SKM-1 (cell line): Measurements from ENCODE around the gene RASD2.

Source experiments
- DNase-seq: peaks from one replicate; lab custom pipeline; 2025; ENCODE audit not compliant: unreplicated experiment; lab: John Stamatoyannopoulos, UW

RASD2 gene

GRCh38 chr22:35517769-35518530, 22.7 kb upstream of the RASD2 start:
- DNase-seq = no peak

DNA sequence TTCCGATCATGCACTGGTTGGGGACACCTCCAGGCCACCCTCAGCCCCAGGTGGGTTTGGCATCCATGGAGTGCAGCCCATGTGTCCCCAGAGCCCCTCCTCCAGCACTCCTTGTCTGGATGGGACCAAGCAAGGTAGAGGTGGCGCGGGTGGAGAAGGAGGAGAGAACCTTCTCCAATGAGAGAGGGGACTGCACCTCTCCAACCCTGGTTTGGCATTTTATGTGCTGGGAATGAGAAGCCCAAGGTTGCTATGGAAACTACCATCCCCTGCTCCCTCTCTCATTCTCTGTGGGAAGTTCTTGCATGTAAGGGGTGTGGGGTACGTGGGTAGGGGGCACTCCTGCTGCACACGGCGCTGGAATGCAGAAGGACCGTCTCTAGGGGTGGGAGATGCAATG, 21.8 kb upstream of the RASD2 start:
- no peak for DNase-seq

DNA sequence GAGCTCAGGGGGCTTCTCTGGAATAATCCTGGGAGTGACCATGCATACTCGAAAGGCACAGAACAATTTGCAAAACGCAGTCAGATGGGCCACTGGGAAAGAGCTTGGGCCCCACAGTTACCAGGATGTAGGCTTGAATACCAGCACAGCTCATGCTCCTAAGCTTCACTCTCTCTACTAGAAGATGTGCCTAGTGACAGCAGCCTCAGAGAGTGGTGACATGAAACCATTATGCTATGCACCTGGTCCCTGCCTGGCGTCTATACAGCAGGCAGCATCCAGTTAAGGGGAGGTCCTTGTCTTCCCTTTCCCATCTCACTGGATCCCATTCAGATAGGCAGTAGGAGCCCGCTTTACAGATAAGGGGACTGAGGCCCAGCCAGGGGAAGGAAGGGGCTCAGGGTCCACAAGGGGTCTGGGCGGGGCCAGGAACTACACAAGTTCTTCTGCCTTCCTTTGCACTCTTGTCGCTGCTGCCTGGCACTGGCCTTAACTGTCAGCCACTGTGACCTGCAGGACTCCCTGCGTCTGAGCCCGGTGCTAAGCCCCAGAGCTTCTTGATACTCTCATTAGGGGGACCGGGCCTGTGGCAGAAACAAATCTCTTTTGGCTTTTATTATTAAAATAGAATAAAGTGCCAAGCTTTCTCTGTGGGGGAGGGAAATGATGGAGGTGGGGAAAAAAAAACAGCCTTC, 21.2 kb upstream of the RASD2 start:
- no peak for DNase-seq

DNA sequence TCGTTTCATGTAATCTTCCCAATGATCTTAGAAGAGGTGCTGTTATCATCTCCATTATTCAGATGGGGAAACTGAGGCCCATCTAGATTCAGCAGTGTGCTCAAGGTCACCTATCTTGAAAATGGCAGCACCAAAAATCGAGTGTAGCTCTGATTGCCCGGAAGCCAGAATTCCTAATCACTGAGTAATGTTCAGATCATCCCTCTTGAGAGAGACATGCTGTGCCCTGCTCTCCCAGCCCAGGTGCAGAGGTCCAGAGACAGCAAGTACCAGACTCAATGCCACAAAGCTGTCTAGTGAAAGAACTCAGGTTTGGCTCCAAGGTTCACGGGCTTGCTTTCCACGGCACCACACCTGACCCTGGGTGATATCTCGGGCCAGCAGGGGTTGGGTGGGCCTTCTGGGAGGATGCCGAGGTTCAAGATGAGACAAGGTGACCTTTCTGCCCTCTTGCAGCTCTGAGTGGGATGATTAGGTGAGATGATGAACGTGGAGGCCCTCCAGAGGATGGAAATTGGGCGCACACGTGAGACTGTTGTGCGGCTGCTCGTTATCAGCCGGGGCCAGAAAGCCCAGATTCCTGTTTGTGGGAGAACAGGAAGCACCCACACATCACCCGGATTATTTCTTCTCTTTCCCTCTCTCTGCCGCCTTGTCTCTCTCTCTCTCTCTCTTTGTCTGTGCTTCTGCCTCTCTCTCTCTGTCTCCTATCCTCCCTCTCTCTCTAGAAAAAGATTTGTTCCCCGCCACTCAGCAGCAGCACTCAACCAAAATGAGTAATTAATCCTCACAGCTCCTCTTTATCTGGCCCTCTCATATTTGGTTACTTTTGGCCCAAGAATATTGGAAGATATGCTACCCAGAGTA, 19.0 kb upstream of the RASD2 start:
- no peak for DNase-seq

DNA sequence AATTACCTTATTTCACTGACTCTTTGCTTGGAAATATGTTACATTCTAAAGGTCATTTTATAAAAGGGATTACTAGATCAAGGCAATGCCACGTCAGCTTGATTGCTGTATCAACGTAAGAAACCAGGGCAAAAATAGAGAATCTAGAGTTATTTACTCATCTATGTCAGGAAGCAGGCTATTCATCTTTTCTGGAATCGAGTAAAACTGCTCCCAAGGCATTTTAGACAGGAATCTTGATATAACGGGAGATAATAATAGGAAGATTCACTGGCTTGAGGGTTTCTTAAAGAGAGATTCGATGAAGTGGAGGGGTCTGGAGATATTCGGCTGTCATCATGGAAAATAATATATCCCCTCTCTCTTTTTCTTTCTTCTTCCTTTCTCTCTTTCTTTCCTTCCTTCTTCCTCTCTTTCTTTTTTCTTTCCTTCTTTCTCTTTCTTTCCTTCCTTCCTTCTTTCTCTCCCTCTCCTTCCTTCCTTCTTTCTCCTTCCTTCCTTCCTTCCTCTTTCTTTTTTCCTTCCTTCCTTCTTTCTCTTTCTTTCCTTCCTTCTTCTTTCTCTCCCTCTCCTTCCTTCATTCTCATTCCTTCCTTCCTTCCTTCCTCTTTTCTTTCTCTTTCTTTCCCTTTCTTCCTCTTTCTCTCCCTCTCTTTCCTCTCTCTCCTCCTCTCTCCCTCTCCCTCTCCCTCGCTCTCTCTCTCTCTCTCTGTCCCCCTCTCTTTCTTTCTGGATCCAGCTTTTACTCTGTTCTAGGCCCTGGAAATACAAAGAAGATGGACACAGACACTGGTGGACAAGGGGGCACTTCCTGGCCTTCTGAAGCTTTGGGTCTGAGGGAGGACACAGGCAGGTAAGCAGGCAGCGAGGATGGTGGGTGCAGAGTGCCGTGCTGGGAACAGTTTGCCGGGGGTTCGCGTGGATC, 18.1 kb upstream of the RASD2 start:
- DNase-seq = no peak

- no peak for DNase-seq
These were observed 17.3 kb upstream of the RASD2 start for GRCh38 chr22:35523167-35523947.

DNA sequence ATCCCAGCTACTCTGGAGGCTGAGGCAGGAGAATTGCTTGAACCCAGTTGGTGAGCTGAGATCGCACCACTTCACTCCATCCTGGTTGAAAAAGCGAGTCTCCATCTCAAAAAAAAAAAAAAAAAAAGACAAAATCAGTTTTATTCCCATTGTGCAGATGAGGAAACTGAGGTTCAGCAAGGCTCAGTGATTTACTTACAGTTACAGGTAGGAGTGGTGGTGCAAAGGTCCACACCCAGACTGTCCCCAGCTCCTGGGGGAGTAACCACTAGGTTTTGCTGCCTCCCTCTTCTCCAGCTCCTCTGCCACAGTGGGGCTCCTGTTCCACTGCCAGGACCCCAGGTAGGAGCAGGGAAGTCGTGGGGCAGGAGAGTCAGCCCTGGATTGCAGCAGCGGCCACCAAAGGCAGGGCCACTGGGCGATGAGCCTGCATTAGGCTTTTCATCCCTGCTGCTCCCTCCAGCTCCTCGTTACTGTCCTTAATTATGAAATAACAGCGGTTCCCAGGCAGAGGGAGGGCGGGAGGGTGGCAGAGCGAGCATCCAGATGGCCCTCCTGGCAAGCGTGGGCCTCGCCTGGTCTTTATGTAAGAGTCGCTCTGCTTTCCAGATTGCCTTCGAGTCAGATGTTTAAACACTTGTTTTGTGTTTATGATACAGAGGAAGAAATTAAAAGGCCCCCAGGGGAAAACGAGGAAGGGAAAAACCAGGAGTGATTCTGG, 15.5 kb upstream of the RASD2 start:
- no peak for DNase-seq

GRCh38 chr22:35525687-35526332, 14.8 kb upstream of the RASD2 start:
- DNase-seq = no peak

DNA sequence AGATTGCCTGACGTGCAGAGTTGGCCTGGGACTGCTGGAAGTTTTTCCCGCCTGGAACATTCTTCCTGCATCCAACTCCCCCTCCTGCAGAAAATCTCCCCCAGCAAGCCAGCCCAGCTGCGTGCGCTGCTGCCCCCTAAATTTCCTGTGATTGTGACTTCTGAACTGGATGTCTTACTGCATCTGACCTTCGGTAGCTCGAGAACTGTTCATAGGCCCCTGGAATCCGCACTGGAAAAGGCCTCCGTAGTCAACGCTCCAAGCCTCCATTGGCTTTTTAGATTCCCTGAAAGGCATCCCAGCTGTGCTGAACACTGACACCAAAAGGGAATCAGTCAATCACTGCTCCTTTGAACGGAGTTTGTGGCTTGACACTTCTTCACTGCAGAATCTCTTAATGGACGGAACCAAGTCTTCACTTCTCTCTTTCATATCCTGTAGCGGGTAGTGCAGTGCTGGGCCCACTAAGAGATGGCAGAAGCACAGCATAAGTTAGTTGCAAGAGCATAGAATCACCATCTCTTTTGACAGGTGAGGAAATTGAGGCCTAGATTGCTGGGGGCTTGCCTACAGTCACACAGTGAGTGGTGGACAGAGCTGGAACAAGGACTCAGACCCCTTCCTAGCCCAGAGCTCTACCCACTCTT, 14.2 kb upstream of the RASD2 start:
- no peak for DNase-seq

GRCh38 chr22:35528927-35529326, 11.7 kb upstream of the RASD2 start:
- no peak for DNase-seq

DNA sequence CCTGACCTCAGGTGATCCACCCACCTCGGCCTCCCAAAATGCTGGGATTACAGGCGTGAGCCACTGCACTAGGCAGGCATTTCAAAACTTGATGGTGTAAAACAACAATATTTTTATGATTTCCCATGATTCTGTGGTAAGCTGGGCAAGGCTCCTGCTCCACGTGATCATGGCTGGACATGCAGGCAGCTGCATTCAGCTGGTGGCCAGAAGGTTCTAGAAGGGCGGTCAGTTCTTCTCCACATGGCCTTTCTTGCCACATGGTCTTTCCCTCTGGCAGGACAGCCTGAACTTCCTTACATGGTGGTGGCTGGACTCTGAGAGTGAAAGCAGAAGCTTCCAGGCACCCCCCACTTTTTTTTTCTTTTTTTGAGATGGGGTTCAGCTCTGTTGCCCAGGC, 9.9 kb upstream of the RASD2 start:
- DNase-seq = no peak

DNA sequence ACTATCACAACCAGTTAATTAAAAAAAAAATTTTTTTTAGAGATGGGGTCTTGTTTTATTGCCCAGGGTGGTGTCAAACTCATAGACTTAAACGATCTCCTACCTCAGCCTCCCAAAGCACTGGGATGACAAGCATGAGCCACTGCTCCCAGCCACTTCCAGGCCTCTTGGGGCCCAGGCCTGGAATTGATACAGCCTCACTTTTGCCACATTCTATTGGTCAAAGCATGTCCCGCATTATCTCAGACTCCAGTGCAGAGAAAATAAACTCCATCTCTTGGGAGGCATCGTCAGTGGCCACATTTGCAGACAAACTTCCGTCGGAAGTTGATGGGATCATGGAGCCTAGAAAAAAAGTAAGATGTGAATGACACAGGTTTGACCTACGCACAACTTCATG, 9.4 kb upstream of the RASD2 start:
- no peak for DNase-seq

GRCh38 chr22:35531676-35532075, 9.0 kb upstream of the RASD2 start:
- DNase-seq = no peak

GRCh38 chr22:35533365-35534029, 7.1 kb upstream of the RASD2 start:
- DNase-seq = no peak

GRCh38 chr22:35534091-35534490, 6.5 kb upstream of the RASD2 start:
- DNase-seq = no peak

DNA sequence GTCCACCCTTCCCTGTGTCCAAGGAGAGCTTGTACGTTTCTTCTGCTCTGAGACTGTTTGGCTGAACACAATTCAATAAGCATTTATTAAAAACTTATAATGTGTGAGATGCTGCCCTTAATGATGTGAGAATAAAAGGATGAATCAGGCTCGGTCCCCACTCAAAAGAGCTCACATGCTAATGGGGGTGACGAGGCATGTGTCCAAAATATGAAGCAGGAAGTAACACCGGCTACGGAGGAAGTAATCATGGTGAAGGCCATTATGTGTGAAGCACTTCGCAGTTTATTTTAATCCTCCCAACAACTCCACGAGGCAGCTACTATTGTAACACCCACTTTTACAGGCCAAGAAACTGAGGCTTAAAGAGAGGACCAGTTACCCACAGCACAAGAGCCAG, 3.4 kb upstream of the RASD2 start:
- no peak for DNase-seq

GRCh38 chr22:35538801-35539321, 1.8 kb upstream of the RASD2 start:
- no peak for DNase-seq

DNA sequence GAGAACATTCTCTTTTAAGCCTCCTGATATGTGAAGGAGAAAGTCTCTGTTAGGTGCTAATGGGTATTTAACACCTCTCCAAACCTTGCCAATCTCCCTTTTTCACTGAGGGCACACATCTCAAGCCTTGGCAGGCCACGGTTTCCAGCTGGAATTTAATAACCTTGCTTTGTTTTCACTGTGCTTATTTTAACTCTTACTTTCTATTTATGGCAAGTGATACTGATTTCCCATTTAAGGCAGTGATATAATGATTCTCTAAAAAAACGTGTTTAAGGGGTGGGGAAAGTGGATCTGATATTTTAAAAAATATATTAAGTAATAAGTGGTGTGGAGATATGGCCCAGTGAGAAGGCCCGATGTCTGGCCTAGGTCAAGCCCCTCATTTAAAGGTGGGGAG, 1.1 kb upstream of the RASD2 start:
- DNase-seq = no peak
